PC-3 (cell line): ENCODE data around the gene UPF1. TPM values are rescaled to one million over a fixed set of nuclear protein-coding genes. Genes with fewer than 3 reads are reported as not detected.

ENCODE experiments used
- ATAC-seq: fragments of 200-7000 bp; cut with Tn5 transposase; 2 replicates; pipeline ENCODE4 v1.9.1; 2020; ENCODE audit warnings: mild to moderate bottlenecking, moderate library complexity
- BruUV-seq: library from RNA; stranded (reverse); fragments of 400-500 nt; replicated peaks from 2 replicates; lab custom pipeline; 2021; lab: Mats Ljungman, UMichigan
- CTCF ChIA-PET: fragments of 300-600 bp; sonication (Branson Sonifier 250); formaldehyde crosslinking; loops from one replicate; lab custom pipeline; 2022; ENCODE audit warnings: antibody characterized with exemption; lab: Charles Lee
- POLR2A ChIA-PET: fragments of 300-600 bp; sonication (Branson Sonifier 250); formaldehyde crosslinking; loops from one replicate; lab custom pipeline; 2022; ENCODE audit warnings: antibody characterized with exemption; ENCODE audit not compliant: unreplicated experiment; lab: Charles Lee
- DNase-seq: peaks from one replicate; pipeline ENCODE4 v3.0.0-alpha.2; 2015
- H2AFZ ChIP-seq: fragments of 300-600 bp; sonication (generic); 2 replicates; pipeline ENCODE4 v1.6.0; 2016; ENCODE audit warnings: antibody characterized with exemption, low read length
- H3F3A ChIP-seq: fragments of 300-600 bp; sonication (generic); one replicate; pipeline ENCODE4 v1.6.0; 2017; ENCODE audit warnings: antibody characterized with exemption, low read length, control low read depth, mild to moderate bottlenecking; ENCODE audit not compliant: unreplicated experiment
- H3K27ac ChIP-seq: fragments of 300-600 bp; sonication (generic); 2 replicates; pipeline ENCODE4 v1.5.1; 2016; ENCODE audit warnings: mild to moderate bottlenecking, low read length
- H3K27me3 ChIP-seq: fragments of 300-600 bp; sonication (generic); 2 replicates; pipeline ENCODE4 v1.6.1; 2016; ENCODE audit warnings: low read length, mixed read lengths
- H3K36me3 ChIP-seq: fragments of 300-600 bp; sonication (generic); 2 replicates; pipeline ENCODE4 v1.6.1; 2016; ENCODE audit warnings: low read depth, mixed run types, low read length, mixed read lengths
- H3K4me1 ChIP-seq: fragments of 300-600 bp; sonication (generic); 2 replicates; pipeline ENCODE4 v1.5.1; 2016; ENCODE audit warnings: low read length; ENCODE audit not compliant: insufficient read depth
- H3K4me2 ChIP-seq: fragments of 300-600 bp; sonication (generic); 2 replicates; pipeline ENCODE4 v1.6.0; 2016; ENCODE audit warnings: low read length
- H3K4me3 ChIP-seq: fragments of 300-600 bp; sonication (generic); 2 replicates; pipeline ENCODE4 v1.5.1; 2016; ENCODE audit warnings: mild to moderate bottlenecking, low read length, mixed read lengths
- H3K79me2 ChIP-seq: fragments of 300-600 bp; sonication (generic); 2 replicates; pipeline ENCODE4 v1.6.1; 2017; ENCODE audit warnings: low read length, mixed read lengths
- H3K9ac ChIP-seq: fragments of 300-600 bp; sonication (generic); 2 replicates; pipeline ENCODE4 v1.6.0; 2016; ENCODE audit warnings: mild to moderate bottlenecking, low read length
- H3K9me2 ChIP-seq: fragments of 300-600 bp; sonication (generic); replicated peaks from 2 replicates; pipeline ENCODE4 v1.6.1; 2016; ENCODE audit warnings: mixed run types, low read length, mixed read lengths
- H3K9me3 ChIP-seq: fragments of 300-600 bp; sonication (generic); 2 replicates; pipeline ENCODE4 v1.6.1; 2016; ENCODE audit warnings: low read length, mixed read lengths
- H4K20me1 ChIP-seq: fragments of 300-600 bp; sonication (generic); 2 replicates; pipeline ENCODE4 v1.6.1; 2016; ENCODE audit warnings: low read length, mixed read lengths
- EZH2 ChIP-seq: fragments of 300-600 bp; sonication (generic); IDR thresholded peaks from one replicate; pipeline ENCODE4 v1.6.1; 2017; ENCODE audit warnings: antibody characterized with exemption, mild to moderate bottlenecking, low read length; ENCODE audit not compliant: unreplicated experiment
- EZH2phosphoT487 ChIP-seq: fragments of 300-600 bp; sonication (generic); IDR thresholded peaks from 2 replicates; pipeline ENCODE4 v1.6.1; 2018; ENCODE audit warnings: mild to moderate bottlenecking, antibody characterized with exemption, low read length, borderline replicate concordance
- intact Hi-C: fragments of 100-400 bp; cut with micrococcal nuclease; formaldehyde crosslinking; loops from 2 replicates; pipeline ENCODE4 v1.9.0; 2023
- total RNA-seq: library from RNA; depleted of rRNA; stranded (reverse); fragments of >200 nt; gene quantifications from 2 replicates; pipeline ENCODE4 v1.2.3, GENCODE V29; 2014
- TF ChIP-seq, protein P1 (sequence below): fragments of 300-600 bp; sonication (generic); conservative IDR thresholded peaks from 2 replicates; pipeline ENCODE4 v1.5.1; 2017; ENCODE audit warnings: antibody characterized with exemption, low read depth, mild to moderate bottlenecking, low read length

The UPF1 gene
- total RNA-seq, 1 experiment from 2014 or later: 97.1 TPM

GRCh38 chr19:18865106-18865972 is 33.6 kb downstream of the UPF1 start:
- POLR2A ChIA-PET: no interaction called here
- H3K27ac ChIP-seq: no peak overlapping the region
- H3K4me3 ChIP-seq: no peak overlapping the region
- H3K4me1 ChIP-seq: no peaks in the 10 kb centered on the region
- no peak for DNase-seq
- no peaks in the 10 kb centered on the region for H3K9me3 ChIP-seq
- BruUV-seq: no TSS peak
- no peaks in the 10 kb centered on the region for H3K79me2 ChIP-seq
- H2AFZ ChIP-seq: no peak overlapping the region
- TF ChIP-seq EZH2phosphoT487: no peak
- TF ChIP-seq EZH2: no peak
- TF ChIP-seq, protein P1, sequence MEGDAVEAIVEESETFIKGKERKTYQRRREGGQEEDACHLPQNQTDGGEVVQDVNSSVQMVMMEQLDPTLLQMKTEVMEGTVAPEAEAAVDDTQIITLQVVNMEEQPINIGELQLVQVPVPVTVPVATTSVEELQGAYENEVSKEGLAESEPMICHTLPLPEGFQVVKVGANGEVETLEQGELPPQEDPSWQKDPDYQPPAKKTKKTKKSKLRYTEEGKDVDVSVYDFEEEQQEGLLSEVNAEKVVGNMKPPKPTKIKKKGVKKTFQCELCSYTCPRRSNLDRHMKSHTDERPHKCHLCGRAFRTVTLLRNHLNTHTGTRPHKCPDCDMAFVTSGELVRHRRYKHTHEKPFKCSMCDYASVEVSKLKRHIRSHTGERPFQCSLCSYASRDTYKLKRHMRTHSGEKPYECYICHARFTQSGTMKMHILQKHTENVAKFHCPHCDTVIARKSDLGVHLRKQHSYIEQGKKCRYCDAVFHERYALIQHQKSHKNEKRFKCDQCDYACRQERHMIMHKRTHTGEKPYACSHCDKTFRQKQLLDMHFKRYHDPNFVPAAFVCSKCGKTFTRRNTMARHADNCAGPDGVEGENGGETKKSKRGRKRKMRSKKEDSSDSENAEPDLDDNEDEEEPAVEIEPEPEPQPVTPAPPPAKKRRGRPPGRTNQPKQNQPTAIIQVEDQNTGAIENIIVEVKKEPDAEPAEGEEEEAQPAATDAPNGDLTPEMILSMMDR: no peak
- no peaks in the 10 kb centered on the region for H3F3A ChIP-seq
- intact Hi-C loops: no loop called here
- H3K36me3 ChIP-seq: peaks cover 48% of the 10 kb centered on the region
- peaks cover 3% of the 10 kb centered on the region; the same call in 1 of the 2 replicates for H4K20me1 ChIP-seq
- CTCF ChIA-PET: no interaction called here
- H3K9me2 ChIP-seq: no peaks in the 10 kb centered on the region
- H3K9ac ChIP-seq: no peak overlapping the region
- no peaks in the 10 kb centered on the region for H3K27me3 ChIP-seq
- H3K4me2 ChIP-seq: no peak overlapping the region
- no peak for ATAC-seq

GRCh38 chr19:18865973-18866799 is 34.4 kb downstream of the UPF1 start:
- H3K9me2 ChIP-seq: no peaks in the 10 kb centered on the region
- ATAC-seq (peak; percentile 96), DNase-seq (peak; percentile 77)
- CTCF ChIA-PET: no interaction called here
- no peaks in the 10 kb centered on the region for H3K4me1 ChIP-seq
- no peak overlapping the region for H3K27ac ChIP-seq
- intact Hi-C loops: no loop called here
- H3K4me2 ChIP-seq: no peak overlapping the region
- no peaks in the 10 kb centered on the region for H3K79me2 ChIP-seq
- no peaks in the 10 kb centered on the region for H3K27me3 ChIP-seq
- H4K20me1 ChIP-seq: peaks cover 3% of the 10 kb centered on the region; the same call in 1 of the 2 replicates
- TF ChIP-seq, protein P1: peak; percentile 99
- no peak for TF ChIP-seq EZH2
- H3F3A ChIP-seq: no peaks in the 10 kb centered on the region
- no peak overlapping the region for H3K9ac ChIP-seq
- no peak overlapping the region for H3K4me3 ChIP-seq
- no peaks in the 10 kb centered on the region for H3K9me3 ChIP-seq
- no TSS peak for BruUV-seq
- POLR2A ChIA-PET: no interaction called here
- H2AFZ ChIP-seq: no peak overlapping the region
- peaks cover 40% of the 10 kb centered on the region for H3K36me3 ChIP-seq
